OCI-LY3 (cell line): ENCODE data around the gene EPN2.

ENCODE experiments used
- H2AFZ ChIP-seq: fragments of 200-600, 300-600 bp; shearing (Covaris generic); 2 replicates; pipeline ENCODE4 v1.6.0; 2014; ENCODE audit warnings: antibody characterized with exemption, low read depth, low read length
- H3K27ac ChIP-seq: fragments of 200-600, 300-600 bp; sonication (generic); 2 replicates; pipeline ENCODE4 v1.5.1; 2014; ENCODE audit warnings: mild to moderate bottlenecking, low read length, moderate library complexity, mixed read lengths
- H3K27me3 ChIP-seq: fragments of 200-600, 300-600 bp; sonication (generic); 2 replicates; pipeline ENCODE4 v1.6.1; 2014; ENCODE audit warnings: low read depth, low read length, mixed read lengths
- H3K36me3 ChIP-seq: fragments of 200-600, 300-600 bp; sonication (generic); replicated peaks from 2 replicates; pipeline ENCODE3; 2014; ENCODE audit warnings: low read depth, low read length, mixed read lengths
- H3K4me1 ChIP-seq: fragments of 300-600, 200-600 bp; sonication (generic); 2 replicates; pipeline ENCODE4 v1.6.1; 2014; ENCODE audit warnings: low read length, mixed read lengths
- H3K4me2 ChIP-seq: fragments of 200-600, 300-600 bp; sonication (generic); 2 replicates; pipeline ENCODE4 v1.6.1; 2014; ENCODE audit warnings: low read length, mixed read lengths
- H3K4me3 ChIP-seq: fragments of 300-600, 200-600 bp; sonication (generic); 2 replicates; pipeline ENCODE4 v1.5.1; 2014; ENCODE audit warnings: antibody characterized with exemption, mild to moderate bottlenecking, low read length, moderate library complexity
- H3K79me2 ChIP-seq: fragments of 300-600, 200-600 bp; shearing (Covaris generic); 2 replicates; pipeline ENCODE4 v1.6.1; 2014; ENCODE audit warnings: mild to moderate bottlenecking, low read length, mixed read lengths
- H3K9ac ChIP-seq: fragments of 300-600, 200-600 bp; shearing (Covaris generic); 2 replicates; pipeline ENCODE4 v1.6.0; 2014; ENCODE audit warnings: mild to moderate bottlenecking, low read length, moderate library complexity
- H3K9me3 ChIP-seq: fragments of 200-600, 300-600 bp; shearing (Covaris generic); 2 replicates; pipeline ENCODE4 v1.6.1; 2014; ENCODE audit warnings: low read length, mixed read lengths; ENCODE audit not compliant: insufficient read depth
- H4K20me1 ChIP-seq: fragments of 200-600, 300-600 bp; sonication (generic); 2 replicates; pipeline ENCODE4 v1.6.1; 2016; ENCODE audit warnings: low read length, mixed read lengths; ENCODE audit not compliant: insufficient read depth
- EZH2phosphoT487 ChIP-seq: fragments of 200-600 bp; shearing (Covaris generic); IDR thresholded peaks from 2 replicates; pipeline ENCODE4 v1.6.1; 2018; ENCODE audit warnings: antibody characterized with exemption, mixed run types, low read depth
- TF ChIP-seq, protein P1 (sequence below): fragments of 200-600, 300-600 bp; sonication (generic); IDR thresholded peaks from 2 replicates; pipeline ENCODE4 v1.5.1; 2014; ENCODE audit warnings: antibody characterized with exemption, low read length, low read depth

Gene EPN2

DNA sequence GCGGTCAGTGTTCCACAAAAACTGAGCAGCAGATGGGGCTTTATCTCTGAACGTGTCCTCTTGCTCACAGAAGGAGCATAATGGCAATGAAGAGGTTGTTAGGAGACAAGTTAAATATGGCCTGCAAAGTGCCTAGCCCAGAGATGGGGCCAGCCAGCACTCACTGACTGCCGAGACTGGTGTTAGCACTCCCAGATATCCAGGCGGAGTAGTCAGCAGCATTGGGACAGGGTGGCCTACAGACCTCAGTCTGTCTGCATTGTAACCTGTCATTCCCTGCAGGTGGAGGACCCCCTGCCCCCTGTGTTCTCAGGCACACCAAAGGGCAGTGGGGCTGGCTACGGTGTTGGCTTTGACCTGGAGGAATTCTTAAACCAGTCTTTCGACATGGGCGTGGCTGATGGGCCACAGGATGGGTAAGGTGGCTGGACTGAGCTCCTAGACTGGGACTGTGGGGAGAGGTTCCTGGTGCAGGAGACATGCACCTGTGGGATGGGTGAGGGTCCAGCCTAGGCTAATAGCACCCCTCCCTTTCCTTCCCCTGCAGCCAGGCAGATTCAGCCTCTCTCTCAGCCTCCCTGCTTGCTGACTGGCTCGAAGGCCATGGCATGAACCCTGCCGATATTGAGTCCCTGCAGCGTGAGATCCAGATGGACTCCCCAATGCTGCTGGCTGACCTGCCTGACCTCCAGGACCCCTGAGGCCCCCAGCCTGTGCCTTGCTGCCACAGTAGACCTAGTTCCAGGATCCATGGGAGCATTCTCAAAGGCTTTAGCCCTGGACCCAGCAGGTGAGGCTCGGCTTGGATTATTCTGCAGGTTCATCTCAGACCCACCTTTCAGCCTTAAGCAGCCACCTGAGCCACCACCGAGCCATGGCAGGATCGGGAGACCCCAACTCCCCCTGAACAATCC is 145.6 kb downstream of the EPN2 start:
- H4K20me1 ChIP-seq = no peaks in the 10 kb centered on the region
- TF ChIP-seq, protein P1, sequence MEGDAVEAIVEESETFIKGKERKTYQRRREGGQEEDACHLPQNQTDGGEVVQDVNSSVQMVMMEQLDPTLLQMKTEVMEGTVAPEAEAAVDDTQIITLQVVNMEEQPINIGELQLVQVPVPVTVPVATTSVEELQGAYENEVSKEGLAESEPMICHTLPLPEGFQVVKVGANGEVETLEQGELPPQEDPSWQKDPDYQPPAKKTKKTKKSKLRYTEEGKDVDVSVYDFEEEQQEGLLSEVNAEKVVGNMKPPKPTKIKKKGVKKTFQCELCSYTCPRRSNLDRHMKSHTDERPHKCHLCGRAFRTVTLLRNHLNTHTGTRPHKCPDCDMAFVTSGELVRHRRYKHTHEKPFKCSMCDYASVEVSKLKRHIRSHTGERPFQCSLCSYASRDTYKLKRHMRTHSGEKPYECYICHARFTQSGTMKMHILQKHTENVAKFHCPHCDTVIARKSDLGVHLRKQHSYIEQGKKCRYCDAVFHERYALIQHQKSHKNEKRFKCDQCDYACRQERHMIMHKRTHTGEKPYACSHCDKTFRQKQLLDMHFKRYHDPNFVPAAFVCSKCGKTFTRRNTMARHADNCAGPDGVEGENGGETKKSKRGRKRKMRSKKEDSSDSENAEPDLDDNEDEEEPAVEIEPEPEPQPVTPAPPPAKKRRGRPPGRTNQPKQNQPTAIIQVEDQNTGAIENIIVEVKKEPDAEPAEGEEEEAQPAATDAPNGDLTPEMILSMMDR = no peak
- no peak for TF ChIP-seq EZH2phosphoT487
- no peaks in the 10 kb centered on the region for H3K4me1 ChIP-seq
- no peak overlapping the region for H3K4me3 ChIP-seq
- H3K36me3 ChIP-seq = no peaks in the 10 kb centered on the region
- H3K4me2 ChIP-seq = no peak overlapping the region
- no peak overlapping the region for H3K27ac ChIP-seq
- no peaks in the 10 kb centered on the region for H3K9me3 ChIP-seq
- no peaks in the 10 kb centered on the region for H3K27me3 ChIP-seq
- H3K9ac ChIP-seq = no peak overlapping the region
- no peak overlapping the region for H2AFZ ChIP-seq
- no peaks in the 10 kb centered on the region for H3K79me2 ChIP-seq

DNA sequence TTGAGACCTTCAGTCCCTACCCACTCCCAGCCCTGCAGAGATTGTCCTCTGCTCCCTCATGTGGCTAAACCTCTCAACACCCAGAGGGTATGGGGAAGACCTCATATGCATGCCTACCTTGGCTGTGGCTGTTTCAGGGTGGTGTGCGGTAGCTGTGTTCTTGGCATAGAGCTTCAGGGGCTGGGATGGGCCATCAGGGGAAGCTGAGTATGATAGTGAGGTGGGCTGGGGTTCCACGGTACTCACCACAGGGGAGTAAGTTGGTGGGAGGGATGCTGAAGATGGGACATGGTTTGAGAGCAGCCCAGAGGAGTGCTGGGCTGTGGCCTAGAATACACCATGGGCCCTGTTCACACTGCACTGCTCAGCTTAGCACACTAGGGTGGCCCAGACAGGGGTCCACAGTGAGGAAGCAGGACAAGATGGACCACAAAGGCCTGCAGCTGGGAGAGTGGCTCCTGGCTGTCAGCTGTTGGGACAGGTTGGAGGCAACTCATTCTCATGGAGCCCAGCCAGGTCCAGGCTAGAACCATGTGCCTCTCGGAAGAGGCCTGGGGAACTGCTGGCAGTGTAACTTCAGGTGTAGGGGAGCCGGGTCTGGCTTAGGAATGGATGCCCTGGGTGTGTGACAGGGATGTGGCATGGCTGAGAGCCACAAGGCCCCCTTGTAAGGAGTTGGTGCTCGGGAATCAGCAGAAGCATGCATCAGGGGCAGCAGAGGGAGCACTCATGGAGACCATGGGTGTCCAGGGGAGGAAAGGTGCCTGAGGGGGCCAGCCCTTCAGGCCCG is 146.7 kb downstream of the EPN2 start:
- H3K4me1 ChIP-seq = no peaks in the 10 kb centered on the region
- no peak overlapping the region for H2AFZ ChIP-seq
- H3K27ac ChIP-seq = no peak overlapping the region
- H4K20me1 ChIP-seq = no peaks in the 10 kb centered on the region
- no peaks in the 10 kb centered on the region for H3K9me3 ChIP-seq
- no peak for TF ChIP-seq EZH2phosphoT487
- TF ChIP-seq, protein P1 = no peak
- H3K79me2 ChIP-seq = no peaks in the 10 kb centered on the region
- no peaks in the 10 kb centered on the region for H3K36me3 ChIP-seq
- no peak overlapping the region for H3K9ac ChIP-seq
- H3K27me3 ChIP-seq = no peaks in the 10 kb centered on the region
- H3K4me2 ChIP-seq = no peak overlapping the region
- no peak overlapping the region for H3K4me3 ChIP-seq

DNA sequence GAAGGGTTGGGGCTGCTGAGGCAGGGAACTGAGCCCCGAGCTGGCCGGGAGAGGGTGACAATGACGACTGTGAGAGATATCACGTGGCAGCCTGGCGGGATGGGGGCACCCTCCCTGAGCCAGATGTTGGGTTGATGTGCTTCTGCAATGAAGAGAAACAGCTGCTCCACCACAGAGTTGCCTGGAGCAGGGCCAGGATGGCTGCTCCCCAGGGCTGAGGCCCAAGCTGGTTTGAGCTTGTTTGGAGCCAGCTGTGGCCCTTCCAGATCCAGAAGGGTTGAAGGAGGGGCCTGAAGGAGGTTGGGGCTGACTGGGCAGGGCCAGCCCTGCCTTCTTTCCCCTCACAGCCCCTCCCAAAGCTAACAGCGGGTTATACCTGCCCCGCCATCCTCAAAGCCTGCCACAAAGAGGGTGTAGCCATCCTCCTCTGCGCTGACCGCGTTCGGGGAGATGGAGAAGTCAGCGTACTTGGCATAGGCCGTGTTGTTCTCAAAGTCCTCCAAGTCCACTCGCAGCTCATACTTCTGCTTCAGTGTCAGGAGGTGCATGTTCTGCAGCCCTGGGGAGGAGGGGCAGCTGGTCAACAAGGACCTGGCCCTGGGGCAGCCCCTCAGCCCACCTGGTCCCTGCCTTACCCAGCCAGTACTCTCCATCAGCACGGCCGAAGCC is 147.7 kb downstream of the EPN2 start:
- Histone ChIP-seq H3K9me3 (no peaks in the 10 kb centered on the region), H3K4me1 (no peaks in the 10 kb centered on the region), H3K27ac (no peak overlapping the region), H3K36me3 (no peaks in the 10 kb centered on the region), H3K79me2 (no peaks in the 10 kb centered on the region), H3K4me3 (no peak overlapping the region), H3K27me3 (no peaks in the 10 kb centered on the region), H3K4me2 (no peak overlapping the region), H4K20me1 (no peaks in the 10 kb centered on the region), H3K9ac (no peak overlapping the region), H2AFZ (no peak overlapping the region)
- TF ChIP-seq, protein P1 = no peak
- TF ChIP-seq EZH2phosphoT487 = no peak
